Endodermal cell (in vitro differentiated cells): Measurements from ENCODE around the gene TMPRSS4. TPM values are rescaled to one million over a fixed set of nuclear protein-coding genes. Genes with fewer than 3 reads are reported as not detected.

Experiments used
- DNase-seq: peaks from one replicate; pipeline ENCODE4 v3.0.0-alpha.2; 2017
- H3K27ac ChIP-seq: 2 replicates; pipeline ENCODE4 v1.5.1; 2013; ENCODE audit warnings: mild to moderate bottlenecking, low read depth, low read length, moderate library complexity
- H3K27me3 ChIP-seq: 2 replicates; pipeline ENCODE4 v1.6.1; 2013; ENCODE audit warnings: mild to moderate bottlenecking, low read length, moderate library complexity; ENCODE audit not compliant: insufficient read depth, control insufficient read depth, poor library complexity, severe bottlenecking
- H3K36me3 ChIP-seq: 2 replicates; pipeline ENCODE4 v1.7.0; 2013; ENCODE audit warnings: mild to moderate bottlenecking, low read length, moderate library complexity; ENCODE audit not compliant: control insufficient read depth, insufficient read depth
- H3K4me1 ChIP-seq: one replicate; pipeline ENCODE4 v1.7.0; 2013; ENCODE audit warnings: low read length; ENCODE audit not compliant: control insufficient read depth, insufficient read depth
- H3K4me3 ChIP-seq: 2 replicates; pipeline ENCODE4 v1.5.1; 2013; ENCODE audit warnings: mild to moderate bottlenecking, low read length, moderate library complexity
- H3K9ac ChIP-seq: 2 replicates; pipeline ENCODE4 v1.6.1; 2013; ENCODE audit warnings: mild to moderate bottlenecking, low read length, moderate library complexity; ENCODE audit not compliant: poor library complexity, severe bottlenecking; ENCODE audit errors: extremely low read depth
- H3K9me3 ChIP-seq: 2 replicates; pipeline ENCODE4 v1.6.1; 2013; ENCODE audit warnings: mild to moderate bottlenecking, low read length, moderate library complexity; ENCODE audit not compliant: control insufficient read depth
- H3K27ac Mint-ChIP-seq: 2 replicates; pipeline ENCODE4 v1.8.0; 2020; ENCODE audit warnings: mixed read lengths
- H3K27me3 Mint-ChIP-seq: 2 replicates; pipeline ENCODE4 v1.8.0; 2021; ENCODE audit warnings: mild to moderate bottlenecking, mixed read lengths; ENCODE audit not compliant: insufficient read depth
- H3K36me3 Mint-ChIP-seq: 2 replicates; pipeline ENCODE4 v1.8.0; 2020; ENCODE audit warnings: low read depth, mixed read lengths
- H3K4me1 Mint-ChIP-seq: 2 replicates; pipeline ENCODE4 v1.8.0; 2020; ENCODE audit warnings: mixed read lengths
- H3K4me3 Mint-ChIP-seq: 2 replicates; pipeline ENCODE4 v1.8.0; 2020; ENCODE audit warnings: mild to moderate bottlenecking, moderate library complexity, mixed read lengths
- H3K9me3 Mint-ChIP-seq: 2 replicates; pipeline ENCODE4 v1.8.0; 2020; ENCODE audit warnings: mild to moderate bottlenecking, mixed read lengths
- whole genome bisulfite sequencing, 2 experiments: methylation state at CpG; one replicate each; pipeline versions ENCODE4 v1.1.5 to v1.1.7; 2013; ENCODE audit warnings: missing lambda C conversion rate in 2 of 2, mixed read lengths in 1 of 2; ENCODE audit not compliant: insufficient coverage in 1 of 2, insufficient read length in 1 of 2; 5-methylcytosine and 5-hydroxymethylcytosine counted together
- total RNA-seq, 2 donors: library from RNA; stranded (reverse); fragmentation: NEBNext Ultra II Directional in 1 of 2; extraction: Animal tissue kit (Norgen Biotek cat#: 25700) in 1 of 2; gene quantifications; 2 replicates in 1 of 2; 3 replicates in 1 of 2; pipeline ENCODE4 v1.2.1, GENCODE V29; 2021
- TF ChIP-seq, protein P1 (sequence below): fragments of 200-600 bp; sonication (generic); conservative IDR thresholded peaks from 2 replicates; pipeline ENCODE4 v1.5.0; 2021; ENCODE audit warnings: antibody characterized with exemption, mild to moderate bottlenecking

The TMPRSS4 gene
- total RNA-seq, 2 donors from 2014 or later = not detected

DNA sequence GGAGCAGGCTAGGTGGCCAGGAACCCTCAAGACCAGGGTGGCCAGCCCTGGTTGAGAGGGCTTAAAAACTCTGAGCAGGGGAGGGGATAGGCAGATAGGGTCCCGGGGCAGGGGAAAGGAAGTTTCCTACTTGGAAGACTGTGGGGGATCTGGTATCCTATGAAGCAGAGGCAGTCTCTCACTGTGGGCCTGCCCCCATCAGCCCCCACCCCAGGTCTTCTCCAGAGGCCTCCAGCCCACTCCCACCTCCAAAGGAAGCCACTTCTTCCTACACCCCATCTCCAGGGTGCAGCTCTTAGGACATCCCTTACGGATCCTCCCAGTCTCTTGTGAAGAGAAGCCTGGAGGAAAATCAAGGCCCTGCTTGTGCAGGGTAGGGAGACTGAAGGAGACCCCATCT is 59.5 kb downstream of the TMPRSS4 start:
- no peak overlapping the region for H3K27ac ChIP-seq
- Mint-ChIP-seq H3K4me1 (peaks cover 3% of the 10 kb centered on the region), H3K27me3 (peaks cover 45% of the 10 kb centered on the region), H3K4me3 (no peak overlapping the region), H3K27ac (no peak overlapping the region), H3K9me3 (no peaks in the 10 kb centered on the region), H3K36me3 (no peaks in the 10 kb centered on the region)
- no peaks in the 10 kb centered on the region for H3K4me1 ChIP-seq
- 67% methylated on average over 1 of the region's 2 CpGs; no CpG with 5 or more reads in 1 of the 2 experiments for WGBS, 2 experiments
- no peak overlapping the region for H3K4me3 ChIP-seq
- DNase-seq = no peak
- TF ChIP-seq, protein P1, sequence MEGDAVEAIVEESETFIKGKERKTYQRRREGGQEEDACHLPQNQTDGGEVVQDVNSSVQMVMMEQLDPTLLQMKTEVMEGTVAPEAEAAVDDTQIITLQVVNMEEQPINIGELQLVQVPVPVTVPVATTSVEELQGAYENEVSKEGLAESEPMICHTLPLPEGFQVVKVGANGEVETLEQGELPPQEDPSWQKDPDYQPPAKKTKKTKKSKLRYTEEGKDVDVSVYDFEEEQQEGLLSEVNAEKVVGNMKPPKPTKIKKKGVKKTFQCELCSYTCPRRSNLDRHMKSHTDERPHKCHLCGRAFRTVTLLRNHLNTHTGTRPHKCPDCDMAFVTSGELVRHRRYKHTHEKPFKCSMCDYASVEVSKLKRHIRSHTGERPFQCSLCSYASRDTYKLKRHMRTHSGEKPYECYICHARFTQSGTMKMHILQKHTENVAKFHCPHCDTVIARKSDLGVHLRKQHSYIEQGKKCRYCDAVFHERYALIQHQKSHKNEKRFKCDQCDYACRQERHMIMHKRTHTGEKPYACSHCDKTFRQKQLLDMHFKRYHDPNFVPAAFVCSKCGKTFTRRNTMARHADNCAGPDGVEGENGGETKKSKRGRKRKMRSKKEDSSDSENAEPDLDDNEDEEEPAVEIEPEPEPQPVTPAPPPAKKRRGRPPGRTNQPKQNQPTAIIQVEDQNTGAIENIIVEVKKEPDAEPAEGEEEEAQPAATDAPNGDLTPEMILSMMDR = no peak
- H3K27me3 ChIP-seq = peaks cover 9% of the 10 kb centered on the region
- no peaks in the 10 kb centered on the region for H3K36me3 ChIP-seq
- no peaks in the 10 kb centered on the region for H3K9me3 ChIP-seq
- H3K9ac ChIP-seq = no peak overlapping the region

DNA sequence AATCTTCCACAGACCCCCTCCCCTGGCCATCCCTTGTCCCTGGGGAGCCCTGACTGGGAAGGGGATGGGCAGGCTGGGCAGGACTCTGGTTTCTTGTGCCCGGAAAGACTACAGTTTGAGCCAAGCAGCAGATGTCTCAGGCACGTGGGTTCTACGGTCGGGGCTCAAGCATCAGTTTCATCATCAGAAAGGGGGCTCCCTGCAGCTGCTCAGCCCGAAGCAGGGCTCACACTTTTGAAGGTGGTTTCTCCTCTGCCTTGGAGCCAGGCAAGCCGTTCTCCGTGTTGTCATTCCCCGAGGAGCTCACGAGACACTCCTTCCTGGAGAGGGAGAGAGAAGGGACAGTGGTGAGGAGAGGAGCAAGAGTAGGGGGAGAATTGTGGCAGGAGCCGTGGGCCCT is 59.9 kb downstream of the TMPRSS4 start:
- H3K4me1 ChIP-seq = no peaks in the 10 kb centered on the region
- WGBS, 2 experiments = 92 to 93% methylated on average over 5 to 10 of the region's 10 CpGs
- no peaks in the 10 kb centered on the region for H3K36me3 Mint-ChIP-seq
- no peak for DNase-seq
- H3K27me3 ChIP-seq = peaks cover 9% of the 10 kb centered on the region
- H3K4me3 Mint-ChIP-seq = no peak overlapping the region
- TF ChIP-seq, protein P1 = no peak
- H3K27ac Mint-ChIP-seq = no peak overlapping the region
- H3K27me3 Mint-ChIP-seq = peaks cover 48% of the 10 kb centered on the region
- no peaks in the 10 kb centered on the region for H3K9me3 Mint-ChIP-seq
- H3K27ac ChIP-seq = no peak overlapping the region
- H3K9me3 ChIP-seq = no peaks in the 10 kb centered on the region
- no peaks in the 10 kb centered on the region for H3K36me3 ChIP-seq
- H3K9ac ChIP-seq = no peak overlapping the region
- peaks cover 3% of the 10 kb centered on the region for H3K4me1 Mint-ChIP-seq
- no peak overlapping the region for H3K4me3 ChIP-seq

DNA sequence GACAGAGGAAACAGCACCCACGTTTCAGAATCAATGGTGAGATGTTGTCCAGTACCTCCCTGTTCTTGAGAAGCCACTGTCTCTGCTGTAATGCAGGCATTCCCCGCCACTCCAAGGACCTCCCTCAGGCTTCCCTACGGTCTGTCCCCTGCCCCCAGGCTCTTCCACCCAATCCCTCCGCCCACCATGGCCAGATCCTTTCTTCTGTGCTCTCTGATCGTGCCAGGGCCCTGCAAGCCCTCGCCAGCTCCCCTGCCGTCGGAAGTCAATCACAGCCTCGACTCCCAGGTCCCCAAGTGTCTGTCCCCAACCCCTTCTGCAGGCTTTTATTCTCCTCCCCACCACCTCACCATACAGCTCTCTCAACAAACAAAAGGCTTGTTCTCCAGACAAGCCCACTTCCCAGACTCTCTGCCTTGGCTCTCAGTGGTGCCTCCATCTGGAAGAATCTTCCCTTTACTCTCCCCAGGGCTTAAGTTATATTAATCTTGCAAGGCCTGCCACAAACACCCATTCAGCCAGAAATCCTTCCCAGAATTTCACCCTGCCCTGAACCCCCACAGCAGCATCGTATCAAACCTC is 62.1 kb downstream of the TMPRSS4 start:
- Histone ChIP-seq H3K27ac (no peak overlapping the region), H3K27me3 (peaks cover 23% of the 10 kb centered on the region), H3K36me3 (no peaks in the 10 kb centered on the region), H3K4me3 (no peak overlapping the region), H3K9ac (no peak overlapping the region), H3K9me3 (no peaks in the 10 kb centered on the region), H3K4me1 (no peaks in the 10 kb centered on the region)
- DNase-seq = no peak
- Mint-ChIP-seq H3K4me1 (peaks cover 3% of the 10 kb centered on the region), H3K27me3 (peaks cover 65% of the 10 kb centered on the region), H3K27ac (no peak overlapping the region), H3K9me3 (no peaks in the 10 kb centered on the region), H3K36me3 (no peaks in the 10 kb centered on the region), H3K4me3 (no peak overlapping the region)
- 56 to 70% methylated on average over 3 to 10 of the region's 10 CpGs for WGBS, 2 experiments
- TF ChIP-seq, protein P1 = peak; percentile 21
